GM19023 (cell line): ENCODE data around the gene NINJ2.

Source experiments
- ATAC-seq: cut with Tn5 transposase; IDR thresholded peaks from one replicate; pipeline ENCODE4 v1.9.1; 2021; ENCODE audit warnings: mild to moderate bottlenecking, moderate library complexity; ENCODE audit not compliant: unreplicated experiment

NINJ2 gene

DNA sequence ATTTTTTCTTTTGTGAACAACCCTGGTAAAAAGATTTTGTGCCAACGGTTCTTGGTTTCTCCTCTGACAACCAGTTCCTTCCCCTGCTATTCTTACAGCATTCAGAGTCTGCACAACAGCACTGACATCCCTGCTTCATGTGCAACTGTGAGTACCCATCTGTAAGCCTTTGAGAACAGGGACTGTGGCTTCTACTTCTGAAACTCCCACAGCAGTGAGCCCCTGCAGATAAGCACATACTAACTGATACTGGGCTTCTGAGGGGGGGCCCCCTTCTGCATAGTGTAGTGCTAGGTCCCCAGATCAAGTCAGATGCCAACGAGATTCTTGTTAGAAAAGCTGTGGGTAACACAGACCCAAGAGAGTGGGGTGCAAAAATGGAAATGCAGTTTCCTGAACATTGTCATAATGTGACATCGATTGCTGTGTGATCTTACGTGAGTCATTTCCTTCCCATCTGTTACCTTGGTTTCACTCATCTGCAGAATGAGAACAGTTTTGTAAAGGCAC lies 11.1 kb upstream of the NINJ2 start:
- peak; percentile 90 for ATAC-seq

DNA sequence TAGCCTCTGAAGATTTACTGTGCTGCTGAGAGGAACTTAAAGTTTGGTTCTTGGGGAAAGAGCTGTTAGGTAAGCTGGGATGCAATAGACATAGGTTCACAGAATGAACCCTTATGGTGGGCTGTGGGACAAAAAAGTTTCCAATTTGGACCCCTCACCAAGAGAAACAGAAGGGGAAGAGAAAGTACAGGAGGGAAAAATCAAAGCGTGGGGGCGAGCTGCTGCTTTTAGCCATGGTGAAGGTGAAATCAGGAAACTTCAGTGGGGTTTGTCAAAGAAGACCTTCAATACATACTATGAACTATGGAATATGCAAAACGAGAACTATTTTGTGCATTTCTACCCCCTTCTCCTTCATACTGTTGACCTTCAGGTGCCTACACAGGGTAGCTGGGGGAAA lies 10.6 kb upstream of the NINJ2 start:
- peak; percentile 21 for ATAC-seq

DNA sequence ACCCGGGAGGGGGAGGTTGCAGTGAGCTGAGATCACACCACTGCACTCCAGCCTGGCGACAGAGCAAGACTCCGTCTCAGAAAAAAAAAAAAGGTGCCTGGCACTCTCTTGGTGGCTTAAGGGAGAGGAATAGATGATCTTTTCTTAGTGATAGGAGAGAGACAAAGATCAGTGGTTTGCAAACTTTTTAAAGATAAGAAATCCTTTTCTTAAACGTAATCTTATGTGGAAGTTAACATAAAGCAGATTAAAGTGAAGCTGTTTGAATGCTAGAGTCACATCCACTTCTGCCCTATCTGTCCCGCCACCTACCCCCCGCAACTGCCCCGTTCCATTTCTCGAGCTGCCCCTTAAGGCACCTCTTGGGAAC lies 6.3 kb upstream of the NINJ2 start:
- ATAC-seq: no peak

GRCh38 chr12:668090-668481 lies 4.8 kb upstream of the NINJ2 start:
- no peak for ATAC-seq

GRCh38 chr12:666766-667308 lies 3.6 kb upstream of the NINJ2 start:
- no peak for ATAC-seq

GRCh38 chr12:666066-666465 lies 2.8 kb upstream of the NINJ2 start:
- no peak for ATAC-seq

- no peak for ATAC-seq
Measured at GRCh38 chr12:664779-665092, 1.5 kb upstream of the NINJ2 start.

- ATAC-seq: no peak
Measured at GRCh38 chr12:664075-664778, 982 bp upstream of the NINJ2 start.

- ATAC-seq: no peak
Measured at GRCh38 chr12:662566-663292, 516 bp downstream of the NINJ2 start.

GRCh38 chr12:661720-662486 lies 1.3 kb downstream of the NINJ2 start:
- no peak for ATAC-seq

GRCh38 chr12:659090-659683 lies 4.1 kb downstream of the NINJ2 start:
- ATAC-seq: peak; percentile 50

DNA sequence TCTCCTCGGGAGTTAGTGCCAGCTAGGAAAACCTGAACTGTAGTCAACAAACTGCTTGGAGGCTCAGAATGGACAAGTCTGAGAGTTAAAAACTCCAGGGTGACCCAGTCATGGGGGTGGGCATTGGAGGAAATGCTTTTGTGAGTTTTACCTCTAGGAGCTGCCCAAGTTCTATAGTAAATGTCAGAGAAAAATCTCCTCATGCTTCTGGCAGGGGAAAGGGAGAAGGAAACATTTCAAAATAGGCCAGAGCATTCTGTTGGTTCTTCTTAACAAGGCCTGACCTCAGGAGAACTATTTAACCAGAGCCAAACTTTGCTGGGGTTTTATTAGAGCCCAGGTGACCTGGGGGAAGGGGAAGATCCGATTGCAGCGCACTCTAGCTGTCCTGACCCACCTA lies 12.3 kb downstream of the NINJ2 start:
- ATAC-seq: no peak

GRCh38 chr12:647385-648085 lies 15.7 kb downstream of the NINJ2 start:
- no peak for ATAC-seq

DNA sequence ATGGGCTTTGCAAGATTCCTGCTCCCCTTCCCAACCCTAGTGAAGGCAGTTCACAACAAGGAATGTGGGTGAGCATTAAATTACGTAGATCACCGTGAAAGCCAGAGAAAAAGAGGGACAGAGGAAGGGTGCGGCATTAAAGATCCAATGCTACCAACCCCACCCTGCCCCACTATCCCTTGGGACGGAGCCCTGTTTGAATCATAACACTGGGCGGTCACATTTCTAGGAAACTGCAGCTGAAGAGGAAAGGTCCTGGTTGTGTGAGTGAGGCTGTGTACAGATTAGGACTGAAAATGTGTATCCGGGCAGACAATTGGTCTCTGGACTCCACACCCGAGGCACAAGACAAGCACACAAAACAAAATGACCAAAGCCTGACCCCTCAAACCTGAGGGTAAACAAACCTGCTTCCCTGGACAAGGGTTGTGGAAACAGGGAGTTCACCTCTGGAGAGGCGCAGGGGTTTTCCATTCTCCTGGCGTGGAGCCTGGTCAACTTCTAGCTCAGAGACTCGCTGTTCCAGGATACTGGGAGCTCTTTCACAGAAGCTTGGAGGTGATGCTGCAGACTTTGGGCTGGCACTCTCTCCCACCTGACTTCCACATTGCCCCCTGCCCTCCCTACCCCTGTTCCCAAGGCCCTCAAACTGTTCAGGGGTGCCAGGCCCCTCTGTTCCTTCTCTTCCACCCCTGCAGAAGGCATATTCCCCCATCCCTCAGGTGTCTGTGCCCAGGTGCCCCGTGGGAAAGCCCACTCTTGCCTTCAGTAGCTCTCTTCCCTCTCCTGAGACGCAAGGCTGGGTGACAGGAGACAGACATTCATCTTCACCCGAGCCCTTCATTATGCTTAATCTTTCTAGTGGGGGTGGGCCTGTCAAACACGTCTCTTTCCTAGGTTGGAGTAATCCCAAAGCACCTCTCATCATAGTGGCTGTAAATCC lies 16.5 kb downstream of the NINJ2 start:
- ATAC-seq: no peak

DNA sequence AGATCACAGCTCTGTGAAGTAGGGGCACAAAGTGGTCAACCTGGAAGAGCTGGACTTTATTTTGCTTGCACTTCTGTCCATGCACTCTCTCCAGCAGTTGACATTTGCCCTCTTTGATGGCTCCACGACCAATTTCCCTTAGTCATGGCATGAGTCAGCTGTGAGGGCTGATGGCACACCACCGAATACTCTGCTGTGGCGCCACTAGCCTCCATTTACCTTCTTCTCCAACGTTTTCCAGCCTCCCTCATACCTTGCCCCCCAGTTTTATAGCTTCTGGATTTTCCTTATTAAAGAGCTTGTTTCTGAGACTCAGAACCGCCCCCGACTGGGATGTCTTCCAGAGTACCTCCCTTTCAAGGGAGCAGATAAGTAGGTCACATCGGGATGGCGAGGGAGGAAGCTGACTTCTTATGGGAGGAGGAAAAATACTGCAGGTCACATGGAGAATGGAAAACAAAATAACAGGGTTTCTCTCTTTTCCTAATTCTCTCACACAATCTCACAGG lies 17.6 kb downstream of the NINJ2 start:
- ATAC-seq: no peak

DNA sequence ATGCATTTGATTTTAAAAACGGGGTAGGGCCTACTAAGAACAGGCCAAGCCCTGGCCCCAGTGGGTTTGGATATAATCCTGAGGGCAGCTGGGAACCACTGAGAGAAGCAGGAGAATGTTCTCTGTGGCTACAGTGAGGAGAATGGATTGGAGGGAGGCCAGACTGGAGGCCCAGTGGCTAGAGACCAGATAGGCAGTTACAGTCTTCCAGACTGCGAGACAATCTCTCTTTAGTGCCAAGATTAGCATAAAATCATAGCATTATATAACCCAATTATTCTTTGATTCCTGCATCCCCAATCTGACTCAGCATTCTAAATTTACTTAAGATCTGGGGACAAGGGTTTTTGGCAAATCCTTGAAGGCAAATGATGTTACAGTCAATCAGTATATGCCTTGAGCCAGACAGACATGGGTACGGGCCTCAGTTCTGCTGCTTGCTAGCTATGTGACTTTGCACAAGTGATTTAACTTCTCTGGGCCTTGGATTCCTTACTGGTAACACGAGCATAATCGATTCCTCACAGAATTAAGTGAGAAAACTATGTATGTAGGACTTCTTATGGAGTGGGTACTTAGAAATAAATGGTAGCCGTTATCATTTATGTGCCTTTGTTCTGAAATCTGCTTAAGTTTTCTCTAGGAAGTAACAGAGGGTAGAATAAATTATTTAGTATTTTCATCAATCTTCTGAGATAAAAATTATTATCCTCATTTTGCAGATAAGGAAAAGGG lies 18.3 kb downstream of the NINJ2 start:
- ATAC-seq: no peak

GRCh38 chr12:644303-644639 lies 19.0 kb downstream of the NINJ2 start:
- no peak for ATAC-seq

- peak; percentile 8 for ATAC-seq
Measured at GRCh38 chr12:643475-644302, 19.6 kb downstream of the NINJ2 start.
